PFSK-1 (cell line): Measurements from ENCODE around the gene LGI2.

Experiments
- FOXP2 ChIP-seq: optimal IDR thresholded peaks from 2 replicates; pipeline ENCODE3; 2011; ENCODE audit warnings: borderline replicate concordance, control low read depth, inconsistent platforms; ENCODE audit not compliant: insufficient read depth; ENCODE audit errors: extremely low read length, extremely low read depth
- POLR2AphosphoS5 ChIP-seq: IDR thresholded peaks from 2 replicates; pipeline ENCODE4 v1.6.1; 2012; ENCODE audit warnings: low read depth, mild to moderate bottlenecking, control low read depth, low read length, moderate library complexity
- REST ChIP-seq, 2 experiments: IDR thresholded peaks; 2 replicates each; pipeline versions ENCODE4 v1.6.1 to v1.8.0; 2011 to 2012; ENCODE audit warnings: low read depth in 2 of 2, low read length in 2 of 2, control low read depth in 1 of 2, inconsistent platforms in 1 of 2, mild to moderate bottlenecking in 1 of 2, moderate library complexity in 1 of 2; ENCODE audit not compliant: insufficient read depth in 1 of 2
- SIN3A ChIP-seq: IDR thresholded peaks from 2 replicates; pipeline ENCODE4 v1.6.1; 2012; ENCODE audit warnings: mild to moderate bottlenecking, low read length, moderate library complexity, borderline replicate concordance; ENCODE audit not compliant: insufficient read depth
- TAF1 ChIP-seq: IDR thresholded peaks from 2 replicates; pipeline ENCODE4 v1.6.1; 2012; ENCODE audit warnings: low read length, control low read depth, borderline replicate concordance; ENCODE audit not compliant: insufficient read depth

LGI2 gene

GRCh38 chr4:25021216-25021615 lies 9.5 kb downstream of the LGI2 start:
- TF ChIP-seq POLR2AphosphoS5 = no peak
- TF ChIP-seq SIN3A = no peak
- no peak for TF ChIP-seq TAF1

- TF ChIP-seq TAF1 (no peak), SIN3A (no peak), REST (IDR thresholded peaks at IDR 0.05; ENCODE audit: insufficient read depth in 1 of 2, low read depth in 2 of 2, low read length in 2 of 2) (no peak), FOXP2 (no peak), POLR2AphosphoS5 (no peak)
Measured at GRCh38 chr4:25020236-25020635, 10.5 kb downstream of the LGI2 start.

- TF ChIP-seq REST (IDR thresholded peaks at IDR 0.05; ENCODE audit: insufficient read depth in 1 of 2, low read depth in 2 of 2, low read length in 2 of 2) (no peak), TAF1 (no peak), SIN3A (no peak)
Measured at GRCh38 chr4:25019501-25019900, 11.2 kb downstream of the LGI2 start.

- no peak for TF ChIP-seq SIN3A
- no peak for TF ChIP-seq POLR2AphosphoS5
- TF ChIP-seq FOXP2 = no peak
- TF ChIP-seq TAF1 = no peak
- no peak for TF ChIP-seq REST (IDR thresholded peaks at IDR 0.05; ENCODE audit: insufficient read depth in 1 of 2, low read depth in 2 of 2, low read length in 2 of 2)
Measured at GRCh38 chr4:25015012-25015411, 15.7 kb downstream of the LGI2 start.

GRCh38 chr4:25013756-25014661 lies 16.7 kb downstream of the LGI2 start:
- TF ChIP-seq TAF1 (no peak), POLR2AphosphoS5 (no peak), FOXP2 (no peak), SIN3A (no peak), REST (IDR thresholded peaks at IDR 0.05; ENCODE audit: insufficient read depth in 1 of 2, low read depth in 2 of 2, low read length in 2 of 2) (no peak)
